A673 (cell line): Measurements from ENCODE around the gene MRPL54.

Experiments used
- EZH2 ChIP-seq: fragments of 200-600 bp; sonication (generic); IDR thresholded peaks from 2 replicates; pipeline ENCODE4 v1.6.1; 2017; ENCODE audit warnings: borderline replicate concordance, low read depth, mild to moderate bottlenecking, mixed read lengths, antibody characterized with exemption, low read length; ENCODE audit not compliant: poor library complexity, severe bottlenecking
- TF ChIP-seq, protein P1 (sequence below): fragments of 300-800, 200-600 bp; sonication (generic); conservative IDR thresholded peaks from 2 replicates; pipeline ENCODE4 v1.5.1; 2017; ENCODE audit warnings: low read depth, mild to moderate bottlenecking, antibody characterized with exemption, low read length, moderate library complexity, mixed read lengths

DNA sequence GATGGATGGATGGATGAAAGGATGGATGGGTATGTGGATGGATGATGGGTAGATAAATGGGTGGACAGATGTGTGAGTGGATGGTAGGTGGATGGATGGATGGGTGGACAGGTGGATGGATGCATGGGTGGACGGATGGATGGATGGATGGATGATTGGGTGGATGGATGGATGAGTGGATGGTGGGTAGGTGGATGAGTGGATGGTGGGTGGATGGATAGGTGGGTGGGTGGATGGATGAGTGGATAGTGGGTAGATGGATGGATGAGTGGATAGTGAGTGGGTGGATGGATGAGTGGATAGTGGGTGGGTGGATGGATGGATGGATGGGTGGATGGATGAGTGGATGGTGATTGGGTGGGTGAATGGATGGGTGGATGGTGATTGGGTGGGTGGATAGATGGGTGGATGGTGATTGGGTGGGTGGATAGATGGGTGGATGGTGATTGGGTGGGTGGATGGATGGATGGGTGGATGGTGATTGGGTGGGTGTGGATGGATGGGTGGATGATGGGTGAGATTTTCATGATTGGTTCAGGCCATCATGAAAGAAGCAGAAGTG is 14.1 kb downstream of the MRPL54 start:
- no peak for TF ChIP-seq EZH2
- TF ChIP-seq, protein P1, sequence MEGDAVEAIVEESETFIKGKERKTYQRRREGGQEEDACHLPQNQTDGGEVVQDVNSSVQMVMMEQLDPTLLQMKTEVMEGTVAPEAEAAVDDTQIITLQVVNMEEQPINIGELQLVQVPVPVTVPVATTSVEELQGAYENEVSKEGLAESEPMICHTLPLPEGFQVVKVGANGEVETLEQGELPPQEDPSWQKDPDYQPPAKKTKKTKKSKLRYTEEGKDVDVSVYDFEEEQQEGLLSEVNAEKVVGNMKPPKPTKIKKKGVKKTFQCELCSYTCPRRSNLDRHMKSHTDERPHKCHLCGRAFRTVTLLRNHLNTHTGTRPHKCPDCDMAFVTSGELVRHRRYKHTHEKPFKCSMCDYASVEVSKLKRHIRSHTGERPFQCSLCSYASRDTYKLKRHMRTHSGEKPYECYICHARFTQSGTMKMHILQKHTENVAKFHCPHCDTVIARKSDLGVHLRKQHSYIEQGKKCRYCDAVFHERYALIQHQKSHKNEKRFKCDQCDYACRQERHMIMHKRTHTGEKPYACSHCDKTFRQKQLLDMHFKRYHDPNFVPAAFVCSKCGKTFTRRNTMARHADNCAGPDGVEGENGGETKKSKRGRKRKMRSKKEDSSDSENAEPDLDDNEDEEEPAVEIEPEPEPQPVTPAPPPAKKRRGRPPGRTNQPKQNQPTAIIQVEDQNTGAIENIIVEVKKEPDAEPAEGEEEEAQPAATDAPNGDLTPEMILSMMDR, result no peak
